GM18519 (cell line): ENCODE measurements around the gene HSH2D.
"Not testable (repeated sequence)": the region's sequence is repeated elsewhere in the genome, so short reads cannot be mapped to it uniquely, and the experiment has no call there.

Experiments used
- ATAC-seq: cut with Tn5 transposase; IDR thresholded peaks from one replicate; pipeline ENCODE4 v1.9.1; 2021; ENCODE audit warnings: mild to moderate bottlenecking, moderate library complexity; ENCODE audit not compliant: unreplicated experiment, low FRiP score

HSH2D gene

DNA sequence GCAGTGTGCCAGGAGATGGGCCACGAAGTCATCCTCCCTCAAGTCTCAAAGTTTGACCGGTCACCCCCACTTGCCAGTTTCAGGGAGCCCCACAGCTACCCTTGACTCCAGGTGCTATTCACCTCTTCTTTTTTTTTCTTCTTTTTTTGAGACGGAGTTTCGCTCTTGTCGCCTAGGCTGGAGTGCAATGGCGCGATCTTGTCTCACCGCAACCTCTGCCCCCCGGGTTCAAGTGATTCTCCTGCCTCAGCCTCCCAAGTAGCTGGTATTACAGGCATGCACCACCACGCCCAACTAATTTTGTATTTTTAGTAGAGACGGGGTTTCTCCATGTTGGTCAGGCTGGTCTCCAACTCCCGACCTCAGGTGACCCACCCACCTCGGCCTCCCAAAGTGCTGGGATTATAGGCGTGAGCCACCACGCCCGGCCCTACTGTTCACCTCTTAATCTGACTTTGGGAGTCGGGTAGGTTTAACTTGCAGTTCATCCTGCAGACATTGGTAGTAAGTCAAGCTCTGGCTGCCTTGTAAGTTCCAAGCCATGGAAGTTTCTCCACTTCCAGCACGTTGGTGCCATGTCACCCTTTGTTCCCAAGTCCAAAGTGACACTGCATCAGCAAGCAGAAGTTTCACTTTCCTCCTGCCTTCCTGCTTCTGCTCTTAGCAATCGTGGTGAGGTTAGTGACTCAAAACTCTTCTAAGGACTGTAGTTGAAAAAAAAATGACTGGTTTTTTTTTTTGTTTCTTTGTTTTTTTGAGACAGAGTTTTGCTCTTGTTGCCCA lies 24.2 kb upstream of the HSH2D start:
- ATAC-seq, result not testable (repeated sequence)

DNA sequence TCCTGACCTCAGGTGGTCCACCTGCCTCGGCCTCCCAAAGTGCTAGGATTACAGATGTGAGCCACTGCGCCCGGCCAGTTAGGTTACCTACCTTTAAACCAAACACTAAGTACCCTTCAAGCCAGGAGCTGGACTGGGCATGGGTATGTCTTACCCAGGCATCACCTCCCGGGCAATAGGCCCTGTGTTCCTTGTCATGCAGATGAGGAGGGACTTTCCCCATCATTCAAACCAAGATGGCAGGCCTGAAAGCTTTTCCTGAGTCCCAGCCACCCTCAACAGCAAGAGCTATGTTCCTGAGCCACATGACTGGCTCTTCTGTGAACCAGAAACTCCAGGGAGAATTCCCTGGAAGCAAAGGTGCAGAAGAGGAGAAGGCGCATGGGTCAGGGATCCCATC lies 22.3 kb upstream of the HSH2D start:
- no peak for ATAC-seq

DNA sequence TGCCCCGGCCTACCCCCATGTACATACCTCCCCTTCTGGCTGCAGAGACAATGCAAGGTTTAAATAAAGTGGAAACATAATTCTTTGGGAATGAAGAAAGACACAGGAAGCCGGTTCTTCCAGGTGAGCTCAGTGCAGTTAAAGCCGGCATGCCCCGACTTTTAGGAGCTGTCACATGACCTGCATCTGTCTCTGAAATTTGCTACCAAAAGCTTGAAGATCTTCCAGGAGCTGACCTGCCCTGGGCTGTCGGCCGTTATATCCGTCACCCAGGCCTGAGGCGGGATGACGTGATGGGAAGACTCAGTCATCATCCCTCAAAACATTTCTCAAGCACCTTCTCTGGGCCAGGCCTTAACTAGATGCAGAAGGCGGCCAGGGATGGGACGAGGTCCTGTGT lies 21.5 kb upstream of the HSH2D start:
- ATAC-seq, result no peak

DNA sequence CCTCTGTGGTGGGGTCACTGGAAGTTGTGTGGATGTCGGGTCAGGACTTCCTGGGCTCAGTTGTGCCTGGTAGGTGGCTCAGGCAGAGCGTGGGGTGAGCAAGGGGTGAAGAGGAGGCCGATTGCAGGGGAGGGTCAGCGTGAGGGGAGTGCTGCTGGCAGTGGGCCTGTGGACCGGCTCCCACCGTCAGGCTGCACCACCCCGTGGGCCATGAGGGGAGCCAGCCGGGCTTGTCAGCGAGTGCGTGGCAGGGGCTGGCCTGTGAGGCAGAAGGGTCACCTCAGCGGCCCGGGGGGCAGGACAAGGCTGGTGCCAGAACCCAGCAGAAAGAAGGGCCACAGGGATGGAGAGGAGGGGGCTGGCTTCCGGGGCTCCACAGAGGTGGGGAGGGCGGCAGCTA lies 18.5 kb upstream of the HSH2D start:
- ATAC-seq, result no peak

DNA sequence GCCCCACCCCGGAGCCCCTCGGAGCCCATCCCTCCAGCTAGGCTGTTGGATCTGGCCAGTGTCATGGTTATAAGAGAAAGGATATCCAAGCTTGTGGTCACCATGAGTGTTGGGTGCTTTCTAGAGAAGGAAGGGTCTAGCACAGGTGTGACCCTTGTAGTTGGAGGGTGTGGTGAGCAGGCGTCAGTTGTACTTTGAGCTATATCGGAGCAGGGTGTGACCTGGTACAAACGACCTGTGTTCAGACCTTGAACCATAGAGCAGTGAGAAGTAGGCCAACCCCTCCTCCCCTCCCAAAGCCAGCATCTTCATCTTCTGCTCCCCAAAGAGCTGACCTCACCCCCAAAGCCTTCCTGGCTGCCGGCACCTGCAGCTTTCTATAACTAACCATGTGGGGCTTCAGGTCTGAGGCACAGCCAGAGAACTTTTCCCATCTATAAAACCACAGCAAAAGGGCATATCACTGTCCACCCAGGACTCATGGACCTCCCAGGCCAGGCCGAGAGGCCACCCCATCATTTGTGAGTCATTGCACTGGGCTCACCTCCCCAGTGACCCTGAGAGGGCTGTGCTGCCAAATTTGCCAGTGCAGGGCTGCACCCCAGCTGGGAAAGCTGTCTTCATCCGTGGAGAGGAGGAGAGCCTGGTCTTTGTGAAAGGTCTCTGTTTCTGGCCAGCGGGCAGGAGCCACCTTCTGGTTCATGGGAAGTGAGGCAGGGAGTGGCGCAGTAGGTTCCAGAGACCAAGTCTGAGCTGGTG lies 17.6 kb upstream of the HSH2D start:
- ATAC-seq, result no peak

DNA sequence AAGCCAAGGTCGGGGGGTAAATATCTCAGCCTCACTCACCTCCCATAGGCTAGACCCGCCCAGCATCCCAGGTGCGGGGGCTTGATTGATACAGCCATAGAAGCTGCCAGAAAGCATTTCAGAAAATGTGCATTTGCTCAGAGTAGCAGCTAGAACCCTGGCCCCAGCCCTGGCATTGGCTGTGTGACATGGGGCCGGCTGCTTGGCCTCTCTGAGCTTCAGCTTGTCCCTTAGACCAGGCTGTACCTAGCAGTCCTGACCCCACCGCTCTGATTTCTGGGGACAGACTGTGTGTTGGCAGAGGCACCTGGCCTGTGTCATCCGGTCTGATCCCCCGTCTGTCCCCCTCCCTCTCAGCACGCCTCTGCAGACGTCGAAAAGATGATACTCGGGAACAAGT lies 16.4 kb upstream of the HSH2D start:
- ATAC-seq, result no peak

DNA sequence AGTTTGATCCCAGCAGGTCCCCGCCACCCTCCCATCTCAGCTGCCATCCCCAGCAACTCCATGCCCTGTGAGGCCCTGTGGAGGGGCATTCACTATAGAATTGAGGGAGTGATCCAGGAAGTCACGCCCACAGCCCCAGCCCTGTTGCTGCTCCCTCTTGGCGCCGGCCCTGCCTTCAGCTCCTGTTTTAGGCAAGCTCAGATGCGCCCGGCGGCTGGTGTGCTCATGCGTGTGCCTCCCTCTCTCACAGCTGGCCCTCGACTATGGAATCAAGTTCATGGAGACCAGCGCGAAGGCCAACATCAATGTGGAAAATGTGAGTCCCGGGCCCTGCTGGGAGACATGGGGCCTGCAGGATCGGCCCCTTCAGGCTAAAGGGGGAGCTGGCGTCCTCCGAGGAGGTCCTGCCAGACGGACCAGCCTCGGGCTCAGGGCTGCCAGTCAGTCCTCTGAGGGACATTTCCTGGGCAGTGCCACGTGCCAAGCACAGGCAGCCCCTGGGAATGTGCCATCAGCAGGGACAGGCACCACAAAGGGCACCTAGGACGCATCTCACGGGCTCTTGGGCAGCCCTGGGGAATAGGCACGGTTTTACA lies 15.6 kb upstream of the HSH2D start:
- no peak for ATAC-seq

DNA sequence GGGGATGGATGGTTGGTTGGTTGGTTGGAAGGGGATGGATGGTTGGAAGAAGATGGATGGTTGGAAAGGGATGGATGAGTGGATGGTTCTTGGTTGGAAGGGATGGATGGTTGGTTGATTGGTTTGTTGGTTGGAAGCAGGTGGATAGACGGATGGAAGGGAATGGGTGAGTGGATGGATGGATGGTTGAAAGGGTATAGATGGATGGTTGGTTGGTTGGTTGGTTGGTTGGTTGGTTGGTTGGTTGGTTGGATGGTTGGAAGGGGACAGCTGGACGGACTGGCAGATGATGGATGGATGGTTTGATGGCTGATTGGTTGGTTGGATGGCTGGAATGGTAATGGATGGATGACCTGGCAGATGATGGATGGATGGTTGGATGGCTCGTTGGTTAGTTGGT lies 11.8 kb upstream of the HSH2D start:
- ATAC-seq, result no peak

DNA sequence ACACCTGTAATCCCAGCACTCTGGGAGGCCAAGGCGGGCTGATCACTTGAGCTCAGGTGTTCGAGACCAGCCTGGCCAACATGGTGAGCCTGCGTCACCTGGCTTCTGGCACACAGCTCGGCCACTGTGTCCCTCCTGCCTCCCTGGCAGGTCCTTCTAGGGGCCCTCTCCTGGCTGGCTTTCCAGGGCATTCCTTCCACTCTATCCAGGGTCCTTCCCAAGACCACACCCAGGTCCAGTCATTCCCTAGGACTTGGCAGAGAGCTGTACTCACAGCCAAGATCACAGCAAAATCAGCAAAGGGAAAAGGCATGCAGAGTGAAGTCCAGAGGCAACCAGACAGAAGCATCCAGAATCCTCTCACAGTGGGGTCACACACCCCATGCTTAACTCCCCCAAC lies 9.7 kb upstream of the HSH2D start:
- no peak for ATAC-seq

DNA sequence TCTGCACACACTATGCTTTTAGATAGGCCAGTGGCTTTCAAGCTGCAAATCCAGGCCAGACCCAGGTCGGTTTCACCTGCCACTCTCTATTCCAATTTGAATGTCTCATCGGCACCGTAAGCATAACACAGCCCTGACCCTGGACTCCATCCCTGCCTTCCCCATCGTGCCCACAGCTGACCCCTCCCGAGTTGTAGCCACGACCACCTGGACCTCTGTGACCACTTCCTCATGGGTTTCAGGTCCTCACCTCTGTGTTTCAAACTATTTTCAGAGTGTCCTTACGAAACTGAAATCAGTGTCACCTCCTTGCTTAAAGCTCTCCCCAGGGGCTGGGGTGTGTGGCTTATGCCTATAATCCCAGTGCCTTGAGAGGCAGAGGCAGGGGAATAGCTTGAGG lies 9.0 kb upstream of the HSH2D start:
- ATAC-seq, result no peak

DNA sequence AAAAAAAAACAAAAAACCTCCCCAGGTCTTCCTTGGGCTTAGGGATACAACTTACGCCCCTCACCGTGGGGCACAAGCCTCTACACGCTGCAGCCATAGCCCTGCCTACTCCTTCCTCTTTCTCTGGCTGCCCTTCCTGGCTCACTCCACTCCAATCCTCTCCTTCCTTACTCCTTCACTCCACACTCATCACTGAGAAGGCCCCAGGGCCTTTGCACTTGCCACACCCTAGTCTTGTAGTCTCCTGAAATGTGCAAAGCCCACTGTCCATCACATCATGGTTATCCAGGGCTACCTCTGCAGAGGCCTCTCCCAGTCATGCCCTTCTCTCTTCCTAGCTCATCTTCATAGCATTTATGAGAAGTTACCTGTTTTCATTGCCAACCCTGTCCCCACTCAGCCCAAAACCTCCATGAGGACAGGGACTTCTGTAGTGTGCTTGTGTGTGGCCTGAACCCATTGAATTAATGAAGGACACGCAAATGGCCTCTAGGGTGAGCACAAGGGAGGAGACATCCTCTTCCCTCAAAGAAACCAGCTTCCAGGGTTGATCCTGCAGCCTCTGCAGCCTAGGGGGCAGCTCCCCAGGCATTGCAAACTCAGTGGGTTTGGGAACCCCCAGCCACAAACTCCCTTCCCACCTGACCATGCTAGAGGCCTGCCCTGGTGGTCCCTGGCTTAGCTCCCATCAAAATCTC lies 7.9 kb upstream of the HSH2D start:
- ATAC-seq, result no peak

DNA sequence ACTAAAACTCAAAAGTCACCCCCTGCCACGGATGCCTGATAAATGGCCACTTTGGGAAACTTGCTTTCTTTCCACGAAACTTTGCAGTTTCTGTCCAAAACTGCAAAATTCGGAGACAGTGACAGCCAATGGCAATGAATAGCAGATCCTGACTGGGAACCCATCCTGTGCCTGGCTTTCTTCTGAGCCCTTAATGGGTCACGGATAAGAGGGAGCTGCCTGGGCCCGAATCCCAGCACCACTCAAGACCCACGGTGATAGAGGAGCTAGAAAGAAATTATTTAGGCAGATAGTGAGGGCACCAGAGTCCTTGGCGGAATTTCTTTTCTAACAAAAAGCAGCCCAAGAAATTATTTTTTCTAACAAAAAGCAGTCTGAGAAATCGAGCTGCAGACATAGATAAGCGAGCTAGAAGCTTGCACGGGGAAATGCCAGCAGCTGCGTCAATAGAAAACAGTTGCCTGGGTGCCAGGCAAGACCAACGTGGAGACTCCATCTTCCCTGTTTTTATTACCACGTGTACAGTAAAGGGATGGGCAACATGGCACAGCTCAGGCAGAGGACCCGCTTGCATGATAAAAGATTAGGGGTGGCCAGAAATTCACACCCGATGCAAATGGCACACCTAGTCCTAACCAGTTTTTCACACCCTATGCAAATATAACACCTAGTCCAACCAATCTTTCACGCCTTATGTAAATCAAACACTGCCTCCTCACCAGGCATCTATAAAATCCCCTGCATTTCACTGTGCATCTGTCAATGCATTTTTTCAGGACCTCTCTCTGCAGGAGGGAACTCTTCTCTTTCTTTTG lies 7.1 kb upstream of the HSH2D start:
- ATAC-seq, result no peak

DNA sequence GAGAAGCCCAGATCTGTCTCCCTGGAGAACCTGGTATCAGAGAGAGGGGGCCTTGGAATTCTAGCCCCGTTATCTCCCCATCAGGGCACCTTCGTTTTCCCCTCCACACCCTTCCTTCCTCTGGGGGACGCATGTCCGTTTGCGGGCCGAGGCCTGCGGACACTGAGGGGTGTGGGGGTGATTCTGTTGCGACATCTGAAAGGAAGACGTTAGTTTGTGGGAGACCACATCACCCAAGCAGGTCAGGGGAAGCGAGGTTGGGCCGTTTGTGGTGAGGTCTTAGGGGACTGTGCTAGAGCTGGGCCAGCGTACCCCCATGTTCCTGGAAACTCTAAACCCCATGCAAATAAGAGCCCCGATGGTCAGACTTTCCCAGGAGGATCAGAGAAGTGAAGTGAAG lies 3.7 kb upstream of the HSH2D start:
- no peak for ATAC-seq

DNA sequence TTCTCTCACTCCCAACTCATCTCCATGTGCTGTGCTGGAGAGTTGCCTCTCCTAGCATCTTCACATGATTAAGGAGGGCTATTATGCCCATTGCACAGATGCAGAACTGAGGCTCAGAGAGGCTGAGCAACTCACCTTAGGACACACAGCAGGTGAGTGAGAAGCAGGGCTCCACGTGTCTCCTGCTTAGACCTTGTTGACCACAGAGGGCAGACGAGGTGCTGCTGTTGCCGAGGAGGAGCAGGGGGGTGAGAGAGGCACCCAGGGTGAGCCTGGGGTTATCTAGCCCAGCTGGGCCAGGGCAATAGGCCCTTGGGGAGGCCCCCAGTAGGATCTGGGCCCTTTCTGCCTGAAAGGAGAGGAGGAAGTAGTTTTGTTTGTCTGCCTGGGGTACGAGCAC lies 2.4 kb upstream of the HSH2D start:
- ATAC-seq, result no peak

DNA sequence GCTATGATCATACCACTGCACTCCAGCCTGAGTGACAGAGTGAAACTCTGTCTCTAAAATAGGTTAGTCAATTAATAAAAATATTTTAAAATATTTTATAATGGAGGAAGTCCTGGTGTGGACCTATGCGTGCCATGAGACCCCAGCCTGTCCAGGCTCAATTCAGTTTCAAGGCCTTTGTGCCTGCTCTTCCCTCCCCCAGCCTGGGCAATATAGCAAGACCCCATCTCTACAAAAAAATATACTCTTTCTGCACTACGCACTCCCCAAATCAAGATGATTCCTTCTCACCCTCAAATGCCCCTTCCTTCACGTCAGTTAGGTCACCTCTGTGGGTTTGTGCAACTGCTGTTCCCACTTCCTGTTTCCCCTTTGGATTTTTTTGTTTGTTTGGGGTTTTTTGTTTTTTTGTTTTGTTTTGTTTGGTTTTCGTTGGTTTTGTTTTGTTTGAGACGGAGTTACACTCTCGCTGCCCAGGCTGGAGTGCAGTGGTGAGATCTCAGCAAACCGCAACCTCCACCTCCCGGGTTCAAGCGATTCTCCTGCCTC lies 1.4 kb upstream of the HSH2D start:
- ATAC-seq, result no peak

DNA sequence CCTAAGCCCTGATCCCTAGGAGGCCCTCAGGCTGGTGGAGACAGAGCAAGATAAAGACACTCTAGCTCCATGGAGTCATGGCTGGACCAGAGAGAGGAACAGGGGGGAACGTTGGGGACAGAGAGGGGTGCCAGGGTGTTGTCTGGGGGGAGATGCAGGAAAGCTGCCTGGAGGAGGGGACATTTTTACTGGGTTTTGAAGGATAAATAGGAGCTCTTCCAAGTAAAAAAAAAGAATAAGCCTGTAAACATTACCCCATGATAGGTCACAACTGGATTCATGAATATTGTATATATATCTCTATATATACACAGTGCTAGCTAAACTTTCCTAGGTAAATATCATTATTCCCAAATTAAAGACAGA lies 714 bp downstream of the HSH2D start:
- no peak for ATAC-seq

DNA sequence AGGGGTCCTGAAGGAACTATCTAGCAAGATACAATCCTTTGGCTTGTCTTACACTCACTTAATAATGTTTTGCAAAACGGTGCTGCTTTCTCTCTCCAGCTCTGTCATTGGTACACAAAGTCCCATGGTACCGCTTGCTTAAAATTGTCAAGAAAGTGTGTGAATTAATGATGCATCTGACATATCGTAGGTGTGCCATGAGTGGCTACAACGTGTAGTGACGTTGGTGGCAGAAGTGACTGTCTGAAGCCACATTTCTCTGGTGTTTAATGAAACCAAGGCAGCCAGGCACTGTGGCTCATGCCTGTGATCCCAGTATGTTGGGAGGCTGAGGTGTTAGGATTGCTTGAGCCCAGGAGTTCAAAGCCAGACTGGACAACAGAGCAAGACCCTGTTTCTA lies 2.6 kb downstream of the HSH2D start:
- no peak for ATAC-seq

DNA sequence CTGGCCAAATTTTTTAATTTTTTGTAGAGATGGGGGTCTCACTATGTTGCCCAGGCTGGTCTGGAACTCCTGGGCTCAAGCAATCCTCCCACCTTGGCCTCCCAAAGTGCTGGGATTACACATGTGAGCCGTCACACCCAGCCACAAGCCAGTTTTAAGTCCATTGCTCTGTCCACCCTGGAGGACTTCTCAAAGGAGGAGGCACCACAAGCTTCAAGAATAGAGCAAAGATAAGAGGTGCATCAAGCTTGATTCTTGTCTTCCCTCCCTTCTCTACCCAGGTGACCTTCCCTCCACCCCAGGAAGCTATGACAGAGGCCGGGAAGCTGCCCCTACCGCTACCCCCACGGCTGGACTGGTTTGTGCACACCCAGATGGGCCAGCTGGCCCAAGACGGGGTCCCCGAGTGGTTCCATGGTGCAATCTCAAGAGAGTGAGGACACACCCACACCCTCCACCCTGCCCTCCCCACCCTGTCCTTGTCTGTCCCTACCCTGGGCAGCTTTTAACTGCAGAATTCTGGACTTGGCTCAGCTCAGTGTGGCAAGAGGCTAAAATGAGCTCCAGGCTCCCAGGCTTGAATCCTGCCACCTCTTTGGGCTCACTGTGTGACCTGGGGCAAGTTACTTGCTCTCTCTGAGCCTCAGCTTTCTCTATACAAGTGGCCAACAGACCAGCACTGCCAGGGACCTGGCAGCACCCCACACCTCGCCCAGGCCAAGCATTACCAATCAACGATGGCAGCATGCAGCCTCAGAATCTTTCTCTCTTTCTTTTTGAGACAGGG lies 5.2 kb downstream of the HSH2D start:
- no peak for ATAC-seq

DNA sequence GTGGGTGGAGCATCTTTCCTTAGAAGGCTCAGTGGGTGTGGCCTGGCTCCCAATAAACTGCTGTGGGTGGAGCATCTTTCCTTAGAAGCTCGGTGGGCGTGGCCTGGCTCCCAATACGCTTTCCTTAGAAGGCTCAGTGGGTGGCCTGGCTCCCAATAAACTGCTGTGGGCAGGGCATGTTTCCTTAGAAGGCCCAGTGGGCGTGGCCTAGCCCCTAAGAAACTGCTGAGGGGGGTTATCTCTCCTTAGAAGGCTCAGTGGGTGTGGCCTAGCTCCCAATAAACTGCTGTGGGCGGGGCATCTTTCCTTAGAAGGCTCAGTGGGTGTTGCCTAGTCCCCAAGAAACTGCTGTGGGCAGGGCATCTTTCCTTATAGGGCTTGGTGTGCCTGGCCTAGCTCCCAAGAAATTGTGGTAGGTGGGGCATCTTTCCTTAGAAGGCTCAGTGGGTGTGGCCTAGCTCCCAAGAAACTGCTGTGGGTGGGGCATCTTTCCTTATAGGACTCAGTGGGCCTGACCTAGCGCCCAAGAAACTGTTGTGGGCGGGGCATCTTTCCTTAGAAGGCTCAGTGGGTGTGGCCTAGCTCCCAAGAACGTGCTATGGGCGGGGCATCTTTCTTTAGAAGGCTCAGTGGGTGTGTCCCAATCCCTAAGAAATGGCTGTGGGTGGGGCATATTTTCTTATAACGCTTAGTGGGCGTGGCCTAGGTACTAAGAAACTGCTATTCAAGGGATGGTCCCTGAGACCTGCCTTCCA lies 10.3 kb downstream of the HSH2D start:
- ATAC-seq, result no peak
